Measurements from ENCODE around the gene LCE3E. TPM values are rescaled to one million over a fixed set of nuclear protein-coding genes. Genes with fewer than 3 reads are reported as not detected.
"Not testable (repeated sequence)": the region's sequence is repeated elsewhere in the genome, so short reads cannot be mapped to it uniquely, and the experiment has no call there.

LCE3E gene, protein sequence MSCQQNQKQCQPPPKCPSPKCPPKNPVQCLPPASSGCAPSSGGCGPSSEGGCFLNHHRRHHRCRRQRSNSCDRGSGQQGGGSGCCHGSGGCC
- not detected in 2 replicates for total RNA-seq

DNA sequence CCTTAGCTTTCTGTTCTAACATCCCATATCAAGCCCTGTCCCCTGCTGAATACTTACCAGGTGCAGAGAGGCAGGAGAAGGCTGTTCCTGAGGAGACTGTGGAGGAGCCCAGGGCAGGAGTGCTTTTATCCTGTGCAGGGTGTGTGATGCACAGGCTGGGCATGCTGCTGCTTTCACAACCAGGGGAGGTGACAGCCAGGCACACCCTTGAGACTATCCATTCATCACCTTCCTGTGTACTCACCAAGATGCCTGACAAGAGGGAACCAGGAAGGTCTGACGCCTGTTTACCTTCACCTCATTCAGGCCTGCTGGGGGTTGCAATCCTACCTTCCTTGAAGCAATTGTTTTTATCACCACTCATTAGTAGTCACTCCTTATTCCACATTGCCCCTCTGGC lies at the start of gene LCE3E:
Gene LCE3E, minus strand, starts transcription at position 100 of the 400 bp plus-strand sequence. CDS start 572 bp downstream, outside the sequence.
- no peak for TF ChIP-seq CTCF (conservative IDR thresholded peaks at IDR 0.05; ENCODE audit: low read depth, low read length)
- DNase-seq (ENCODE audit: low read depth), result no peak
- no peak within 1 kb of the TSS for H3K4me3 ChIP-seq (ENCODE audit: low read depth, low read length)

GRCh38 chr1:152613511-152613910 lies 46.9 kb upstream of the LCE3E start, which contains the start of gene LCE3B:
TSS of gene LCE3B (plus strand) at chr1:152613811. CDS start at chr1:152613811, 0 bp downstream.
- DNase-seq (ENCODE audit: low read depth), result no peak
- no peak for TF ChIP-seq CTCF (conservative IDR thresholded peaks at IDR 0.05; ENCODE audit: low read depth, low read length)
- H3K4me3 ChIP-seq (ENCODE audit: low read depth, low read length), result no peak within 1 kb of the TSS

DNA sequence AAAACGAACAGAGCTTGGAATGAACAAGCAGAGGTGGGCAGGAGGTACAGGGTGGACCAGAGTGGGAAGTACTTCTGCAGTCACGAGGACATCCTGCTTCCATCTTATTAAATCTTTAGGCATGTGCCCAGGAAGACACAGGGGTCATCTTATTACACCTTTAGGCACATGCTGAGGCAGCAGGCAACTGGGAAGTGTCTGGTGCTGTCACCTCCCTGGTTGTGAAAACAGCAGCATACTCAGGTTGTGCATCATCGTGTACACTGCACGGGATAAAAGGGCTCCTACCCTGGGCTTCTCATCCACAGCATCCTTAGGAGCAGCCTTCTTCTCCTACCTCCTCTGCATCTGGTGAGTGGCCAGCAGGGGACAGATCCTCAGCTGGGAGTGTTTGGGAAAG lies 33.4 kb upstream of the LCE3E start, which contains the start of gene LCE3C:
Gene LCE3C, plus strand, starts transcription at position 301 of the 400 bp plus-strand sequence. CDS start 498 bp downstream, outside the sequence.
- no peak for TF ChIP-seq CTCF (conservative IDR thresholded peaks at IDR 0.05; ENCODE audit: low read depth, low read length)
- no peak for DNase-seq (ENCODE audit: low read depth)
- H3K4me3 ChIP-seq (ENCODE audit: low read depth, low read length), result no peak within 1 kb of the TSS

DNA sequence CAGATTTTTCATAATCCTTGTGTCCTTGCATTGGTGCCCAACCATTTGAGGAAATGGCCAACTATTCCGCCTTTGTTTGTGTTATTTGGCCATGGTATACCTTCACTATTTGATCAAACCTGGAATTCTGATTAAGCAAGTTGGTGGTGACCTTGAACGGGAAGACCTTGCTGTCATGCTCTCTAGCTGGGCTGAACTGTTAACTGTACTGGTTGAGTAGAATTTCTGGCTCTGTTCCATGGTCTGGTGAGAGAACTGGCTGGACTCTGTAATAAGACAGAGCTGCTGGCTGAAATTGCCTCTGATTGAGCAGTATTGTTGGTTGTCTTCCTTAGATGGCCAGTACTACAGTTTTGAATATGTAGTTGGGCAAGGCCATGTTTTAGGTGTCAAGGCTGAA lies 30.4 kb upstream of the LCE3E start:
- no peak overlapping the region for H3K4me3 ChIP-seq (ENCODE audit: low read depth, low read length)
- TF ChIP-seq CTCF (conservative IDR thresholded peaks at IDR 0.05; ENCODE audit: low read depth, low read length), result no peak
- DNase-seq (ENCODE audit: low read depth), result no peak

DNA sequence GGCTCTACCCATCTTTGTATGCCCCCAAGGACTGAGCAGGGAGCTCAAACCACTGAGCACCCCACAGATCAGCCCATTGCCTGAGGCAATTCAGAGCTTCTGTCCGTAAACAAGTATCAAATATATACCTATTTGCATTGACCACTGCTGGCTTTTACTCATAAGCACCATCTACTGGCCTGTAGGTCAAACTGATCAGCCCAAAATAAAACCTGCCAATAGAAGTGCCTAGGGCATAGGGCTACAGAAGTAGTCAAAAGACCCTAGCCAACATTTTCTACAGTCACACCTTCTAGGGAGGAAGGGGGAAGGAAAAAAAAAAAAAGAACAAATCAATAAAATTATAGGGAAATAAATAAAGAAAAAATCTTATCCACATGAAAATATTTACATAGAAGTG lies 19.0 kb upstream of the LCE3E start:
- DNase-seq (ENCODE audit: low read depth), result no peak
- H3K4me3 ChIP-seq (ENCODE audit: low read depth, low read length), result no peak overlapping the region
- peak; percentile 19 for TF ChIP-seq CTCF (conservative IDR thresholded peaks at IDR 0.05; ENCODE audit: low read depth, low read length)

- TF ChIP-seq CTCF (conservative IDR thresholded peaks at IDR 0.05; ENCODE audit: low read depth, low read length), result no peak
- DNase-seq (ENCODE audit: low read depth), result no peak
- no peak overlapping the region for H3K4me3 ChIP-seq (ENCODE audit: low read depth, low read length)
Observed at GRCh38 chr1:152582647-152583046, 16.1 kb upstream of the LCE3E start.

- no peak within 1 kb of the TSS for H3K4me3 ChIP-seq (ENCODE audit: low read depth, low read length)
- no peak for DNase-seq (ENCODE audit: low read depth)
- TF ChIP-seq CTCF (conservative IDR thresholded peaks at IDR 0.05; ENCODE audit: low read depth, low read length), result no peak
Observed at GRCh38 chr1:152580433-152580832, 13.9 kb upstream of the LCE3E start, which contains the start of gene LCE3D. TSS of gene LCE3D (minus strand) at chr1:152580516. CDS start at chr1:152579936, 580 bp downstream.

- not testable (repeated sequence) for DNase-seq (ENCODE audit: low read depth); H3K4me3 ChIP-seq (ENCODE audit: low read depth, low read length)
Observed at GRCh38 chr1:152579526-152579925, 12.9 kb upstream of the LCE3E start.
